Measurements from ENCODE around the gene PALM.

GRCh38 chr19:722553-723101 lies 13.9 kb downstream of the PALM start:
- TF ChIP-seq CTCF (IDR thresholded peaks at IDR 0.05; ENCODE audit: insufficient read depth, low read depth, low read length), result no peak
- no peak for TF ChIP-seq EZH2 (IDR thresholded peaks at IDR 0.05; ENCODE audit: insufficient read depth, low read length)
